GM21526 (cell line): ENCODE measurements around the gene MTX2.
"Not testable (repeated sequence)": the region's sequence is repeated elsewhere in the genome, so short reads cannot be mapped to it uniquely, and the experiment has no call there.

ENCODE experiments used
- ATAC-seq: cut with Tn5 transposase; IDR thresholded peaks from one replicate; pipeline ENCODE4 v1.9.1; 2021; ENCODE audit warnings: moderate library complexity; ENCODE audit not compliant: unreplicated experiment, low FRiP score

Gene MTX2

GRCh38 chr2:176370467-176371171 lies 101.4 kb downstream of the MTX2 start:
- no peak for ATAC-seq

GRCh38 chr2:176373155-176373554 lies 103.9 kb downstream of the MTX2 start:
- not testable (repeated sequence) for ATAC-seq

GRCh38 chr2:176378323-176378722 lies 109.1 kb downstream of the MTX2 start:
- no peak for ATAC-seq

GRCh38 chr2:176380341-176380740 lies 111.1 kb downstream of the MTX2 start:
- ATAC-seq: no peak

GRCh38 chr2:176383100-176383499 lies 113.9 kb downstream of the MTX2 start:
- no peak for ATAC-seq

GRCh38 chr2:176383836-176384442 lies 114.7 kb downstream of the MTX2 start:
- ATAC-seq: no peak

GRCh38 chr2:176385219-176385759 lies 116.0 kb downstream of the MTX2 start:
- no peak for ATAC-seq

GRCh38 chr2:176385838-176386237 lies 116.6 kb downstream of the MTX2 start:
- ATAC-seq: no peak
